Stomach (tissue), 4 donors: ENCODE data around the gene CYP4F11.

ENCODE experiments used
- EP300 ChIP-seq: sonication (generic); formaldehyde crosslinking; IDR thresholded peaks from one replicate; pipeline ENCODE4 v1.6.1; 2017; ENCODE audit warnings: antibody characterized with exemption
- POLR2A ChIP-seq, 4 donors: fragments of 450-650 bp; IDR thresholded peaks; one replicate each; pipeline ENCODE4 v1.6.1; 2016; ENCODE audit warnings: antibody characterized with exemption in 4 of 4, control low read depth in 2 of 4, mild to moderate bottlenecking in 1 of 4, moderate library complexity in 1 of 4
- POLR2AphosphoS5 ChIP-seq, 3 donors: sonication (generic); formaldehyde crosslinking; IDR thresholded peaks; one replicate each; pipeline ENCODE4 v1.6.1; 2016; ENCODE audit warnings: antibody characterized with exemption in 3 of 3
- TF ChIP-seq, protein P1 (sequence below), 7 experiments: fragments of 450-650 bp in 4 of 7; fragments of 200-600 bp in 3 of 7; sonication (generic) in 3 of 7; IDR thresholded peaks; one replicate each; pipeline ENCODE4 v1.5.1; 2016 to 2019; ENCODE audit warnings: antibody characterized with exemption in 7 of 7, control low read depth in 2 of 7, mild to moderate bottlenecking in 1 of 7

DNA sequence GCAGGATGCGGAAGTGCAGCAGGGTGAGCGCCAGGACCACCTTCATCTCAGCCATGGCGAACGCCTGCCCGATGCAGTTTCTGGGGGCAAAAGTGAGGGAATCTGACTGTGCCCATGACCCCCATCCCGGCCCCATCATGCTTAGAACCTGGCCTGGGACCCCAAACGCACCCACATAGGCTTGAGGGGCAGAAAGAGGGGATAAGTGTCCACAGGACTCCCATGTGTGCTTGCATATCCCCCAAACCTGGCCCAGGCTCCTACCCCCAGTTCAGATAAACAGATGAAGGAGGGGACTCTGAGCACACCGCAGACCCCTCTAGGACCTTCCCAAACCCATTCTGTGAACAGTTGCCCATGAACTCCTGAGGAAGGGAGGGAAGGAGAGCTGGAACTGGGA is 20.5 kb downstream of the CYP4F11 start:
- TF ChIP-seq EP300 (no peak), POLR2AphosphoS5 (IDR thresholded peaks at IDR 0.05) (no peak), POLR2A (IDR thresholded peaks at IDR 0.05) (no peak)
- TF ChIP-seq, protein P1, sequence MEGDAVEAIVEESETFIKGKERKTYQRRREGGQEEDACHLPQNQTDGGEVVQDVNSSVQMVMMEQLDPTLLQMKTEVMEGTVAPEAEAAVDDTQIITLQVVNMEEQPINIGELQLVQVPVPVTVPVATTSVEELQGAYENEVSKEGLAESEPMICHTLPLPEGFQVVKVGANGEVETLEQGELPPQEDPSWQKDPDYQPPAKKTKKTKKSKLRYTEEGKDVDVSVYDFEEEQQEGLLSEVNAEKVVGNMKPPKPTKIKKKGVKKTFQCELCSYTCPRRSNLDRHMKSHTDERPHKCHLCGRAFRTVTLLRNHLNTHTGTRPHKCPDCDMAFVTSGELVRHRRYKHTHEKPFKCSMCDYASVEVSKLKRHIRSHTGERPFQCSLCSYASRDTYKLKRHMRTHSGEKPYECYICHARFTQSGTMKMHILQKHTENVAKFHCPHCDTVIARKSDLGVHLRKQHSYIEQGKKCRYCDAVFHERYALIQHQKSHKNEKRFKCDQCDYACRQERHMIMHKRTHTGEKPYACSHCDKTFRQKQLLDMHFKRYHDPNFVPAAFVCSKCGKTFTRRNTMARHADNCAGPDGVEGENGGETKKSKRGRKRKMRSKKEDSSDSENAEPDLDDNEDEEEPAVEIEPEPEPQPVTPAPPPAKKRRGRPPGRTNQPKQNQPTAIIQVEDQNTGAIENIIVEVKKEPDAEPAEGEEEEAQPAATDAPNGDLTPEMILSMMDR (IDR thresholded peaks at IDR 0.05), result no peak
